ENCODE results near the gene FLT1. TPM values are rescaled to one million over a fixed set of nuclear protein-coding genes. Genes with fewer than 3 reads are reported as not detected.
A peak's percentile ranks its signal among the peaks of the same experiment; 100 is the strongest.

The FLT1 gene
- total RNA-seq, 1 donor from 2014 or later = not detected

GRCh38 chr13:28429096-28429495, 65.8 kb downstream of the FLT1 start:
- no peak for DNase-seq (ENCODE audit: low read depth)

- no peak for DNase-seq (ENCODE audit: low read depth)
Measured at GRCh38 chr13:28426381-28426780, 68.5 kb downstream of the FLT1 start.

GRCh38 chr13:28425793-28426192, 69.1 kb downstream of the FLT1 start:
- DNase-seq (ENCODE audit: low read depth) = no peak

- DNase-seq (ENCODE audit: low read depth) = no peak
Measured at GRCh38 chr13:28424541-28424940, 70.4 kb downstream of the FLT1 start.

- no peak for DNase-seq (ENCODE audit: low read depth)
Measured at GRCh38 chr13:28423010-28423409, 71.9 kb downstream of the FLT1 start.

- DNase-seq (ENCODE audit: low read depth) = no peak
Measured at GRCh38 chr13:28421676-28422410, 73.1 kb downstream of the FLT1 start.

- DNase-seq (ENCODE audit: low read depth) = no peak
Measured at GRCh38 chr13:28420704-28421103, 74.2 kb downstream of the FLT1 start.

- no peak for DNase-seq (ENCODE audit: low read depth)
Measured at GRCh38 chr13:28415994-28416421, 78.9 kb downstream of the FLT1 start.

- DNase-seq (ENCODE audit: low read depth) = no peak
Measured at GRCh38 chr13:28413999-28414398, 80.9 kb downstream of the FLT1 start.

- no peak for DNase-seq (ENCODE audit: low read depth)
Measured at GRCh38 chr13:28412981-28413380, 81.9 kb downstream of the FLT1 start.

- DNase-seq (ENCODE audit: low read depth) = no peak
Measured at GRCh38 chr13:28411831-28412353, 83.0 kb downstream of the FLT1 start.

- no peak for DNase-seq (ENCODE audit: low read depth)
Measured at GRCh38 chr13:28410096-28410495, 84.8 kb downstream of the FLT1 start.

- no peak for DNase-seq (ENCODE audit: low read depth)
Measured at GRCh38 chr13:28409648-28410047, 85.3 kb downstream of the FLT1 start.

GRCh38 chr13:28408863-28409262, 86.1 kb downstream of the FLT1 start:
- DNase-seq (ENCODE audit: low read depth) = no peak

- no peak for DNase-seq (ENCODE audit: low read depth)
Measured at GRCh38 chr13:28408235-28408848, 86.6 kb downstream of the FLT1 start.

- no peak for DNase-seq (ENCODE audit: low read depth)
Measured at GRCh38 chr13:28406733-28407266, 88.1 kb downstream of the FLT1 start.

GRCh38 chr13:28402057-28402381, 92.9 kb downstream of the FLT1 start:
- DNase-seq (ENCODE audit: low read depth) = no peak

GRCh38 chr13:28401303-28402056, 93.4 kb downstream of the FLT1 start:
- DNase-seq (ENCODE audit: low read depth) = peak; percentile 37

GRCh38 chr13:28396053-28396452, 98.9 kb downstream of the FLT1 start:
- no peak for DNase-seq (ENCODE audit: low read depth)

GRCh38 chr13:28394422-28394821, 100.5 kb downstream of the FLT1 start:
- no peak for DNase-seq (ENCODE audit: low read depth)

GRCh38 chr13:28392896-28393505, 101.9 kb downstream of the FLT1 start:
- DNase-seq (ENCODE audit: low read depth) = no peak

Data from myocyte (in vitro differentiated cells).